ENCODE data around the gene LDLRAD3.

LDLRAD3 gene

DNA sequence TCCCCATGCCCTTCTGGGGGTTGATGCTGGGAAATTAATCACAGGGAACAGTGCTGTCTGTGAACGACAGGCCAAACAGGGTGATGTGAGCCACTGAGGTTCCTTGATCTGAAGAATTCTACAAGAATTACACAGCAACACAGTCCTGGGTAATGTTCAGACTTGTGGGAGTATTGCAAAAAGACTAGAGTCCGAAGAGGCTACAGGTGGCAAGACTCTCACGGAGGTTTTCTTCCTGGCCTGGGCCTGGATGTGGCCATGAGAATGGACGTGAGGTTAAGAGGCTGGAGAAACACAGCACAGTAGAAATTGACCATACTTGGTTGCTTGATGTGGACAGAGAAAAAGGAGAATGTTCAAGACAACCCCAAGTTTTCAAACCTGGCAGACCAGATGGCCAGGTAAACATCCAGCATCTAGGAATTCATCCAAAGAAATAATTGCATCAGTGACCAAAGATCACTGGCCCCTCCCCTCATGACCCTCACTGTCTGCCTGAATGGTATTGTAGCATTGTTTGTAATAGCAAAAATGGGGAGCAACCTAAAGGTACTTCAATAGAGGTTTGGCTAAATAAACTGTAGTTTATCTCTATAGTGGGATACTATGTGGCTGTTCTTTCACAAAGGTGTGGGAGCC is 274.5 kb downstream of the LDLRAD3 start:
- no peak for DNase-seq

DNA sequence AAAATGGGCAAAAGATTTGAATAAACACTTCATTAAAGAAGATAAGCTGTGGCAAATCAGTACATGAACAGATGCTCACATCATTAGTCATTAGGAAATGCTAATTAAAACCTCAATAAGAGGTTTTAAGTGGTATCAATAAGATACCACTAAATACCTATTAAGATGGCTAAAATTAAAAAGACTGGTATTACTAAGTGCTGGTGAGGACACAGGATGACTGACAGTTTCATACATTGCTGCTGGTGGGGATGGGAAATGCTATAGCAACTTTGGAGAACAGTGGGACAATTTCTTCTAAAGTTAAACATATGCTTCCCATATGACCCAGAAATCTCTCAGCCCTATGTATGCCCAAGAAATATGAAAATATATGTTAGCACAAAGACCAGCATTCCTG is 276.1 kb downstream of the LDLRAD3 start:
- no peak for DNase-seq

DNA sequence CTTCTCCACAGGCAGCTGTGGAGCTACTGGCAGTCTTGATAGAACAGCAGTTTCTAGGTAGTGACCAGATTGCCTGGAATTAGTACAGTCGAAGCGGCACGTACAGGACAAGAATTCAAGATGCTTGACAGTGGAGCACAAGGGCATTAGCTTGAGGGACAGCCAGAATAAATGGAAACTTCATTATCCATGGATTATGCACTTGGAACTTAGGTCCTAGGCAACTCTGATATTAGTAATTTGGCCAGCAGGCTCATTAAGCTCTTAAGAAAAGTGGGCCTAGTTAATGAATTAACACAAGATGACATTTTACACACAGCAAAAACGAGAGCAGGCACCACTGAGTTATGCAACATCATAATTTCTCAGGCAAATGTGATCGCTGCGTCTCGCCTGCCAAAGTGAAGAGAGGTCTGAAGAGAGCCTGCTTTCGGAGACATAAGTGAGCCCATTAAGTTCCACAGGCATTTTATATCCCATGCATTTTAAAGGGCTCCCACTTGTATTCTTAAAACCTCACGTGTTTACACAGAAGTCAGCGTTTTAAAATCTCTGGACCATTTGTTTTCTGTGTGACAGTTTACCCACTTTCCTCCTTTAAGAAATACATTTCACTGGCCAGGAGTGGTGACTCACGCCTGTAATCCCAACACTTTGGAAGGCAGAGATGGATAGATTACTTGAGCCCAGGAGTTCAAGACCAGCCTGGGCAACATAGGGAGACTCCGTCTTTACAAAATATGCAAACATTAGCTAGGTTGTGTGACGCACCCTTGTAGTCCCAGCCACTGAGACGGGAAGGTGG is 279.2 kb downstream of the LDLRAD3 start:
- no peak for DNase-seq

GRCh38 chr11:36224209-36224882 is 280.5 kb downstream of the LDLRAD3 start:
- no peak for DNase-seq

DNA sequence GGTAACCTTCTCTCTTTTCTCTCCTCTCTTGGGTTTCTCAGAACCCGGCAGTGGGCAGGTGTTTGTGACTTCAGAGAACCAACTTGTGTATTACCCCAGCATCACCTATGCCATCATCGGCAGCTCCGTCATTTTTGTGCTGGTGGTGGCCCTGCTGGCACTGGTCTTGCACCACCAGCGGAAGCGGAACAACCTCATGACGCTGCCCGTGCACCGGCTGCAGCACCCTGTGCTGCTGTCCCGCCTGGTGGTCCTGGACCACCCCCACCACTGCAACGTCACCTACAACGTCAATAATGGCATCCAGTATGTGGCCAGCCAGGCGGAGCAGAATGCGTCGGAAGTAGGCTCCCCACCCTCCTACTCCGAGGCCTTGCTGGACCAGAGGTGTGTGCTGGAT is 283.2 kb downstream of the LDLRAD3 start:
- DNase-seq = no peak

GRCh38 chr11:36228689-36229088 is 284.8 kb downstream of the LDLRAD3 start:
- DNase-seq = no peak

DNA sequence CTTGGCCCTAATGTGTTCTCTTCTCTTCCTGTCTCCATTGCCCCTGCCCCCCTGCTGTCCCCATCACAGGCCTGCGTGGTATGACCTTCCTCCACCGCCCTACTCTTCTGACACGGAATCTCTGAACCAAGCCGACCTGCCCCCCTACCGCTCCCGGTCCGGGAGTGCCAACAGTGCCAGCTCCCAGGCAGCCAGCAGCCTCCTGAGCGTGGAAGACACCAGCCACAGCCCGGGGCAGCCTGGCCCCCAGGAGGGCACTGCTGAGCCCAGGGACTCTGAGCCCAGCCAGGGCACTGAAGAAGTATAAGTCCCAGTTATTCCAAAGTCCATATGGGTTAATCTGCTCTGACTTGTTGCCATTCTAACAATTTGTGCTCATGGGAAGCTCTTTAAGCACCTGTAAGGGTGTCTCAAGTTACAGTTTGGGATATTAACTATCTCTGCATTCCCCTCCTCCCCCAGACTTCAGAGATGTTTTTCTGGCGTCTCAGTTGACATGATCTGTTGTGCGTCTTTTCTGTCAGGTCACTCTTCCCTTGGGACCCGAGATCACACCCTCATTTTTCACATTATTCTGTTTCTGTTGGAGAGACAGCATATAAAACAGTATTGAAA is 285.3 kb downstream of the LDLRAD3 start:
- DNase-seq = no peak

- DNase-seq = no peak
These were observed 287.2 kb downstream of the LDLRAD3 start for GRCh38 chr11:36230779-36231699.

DNA sequence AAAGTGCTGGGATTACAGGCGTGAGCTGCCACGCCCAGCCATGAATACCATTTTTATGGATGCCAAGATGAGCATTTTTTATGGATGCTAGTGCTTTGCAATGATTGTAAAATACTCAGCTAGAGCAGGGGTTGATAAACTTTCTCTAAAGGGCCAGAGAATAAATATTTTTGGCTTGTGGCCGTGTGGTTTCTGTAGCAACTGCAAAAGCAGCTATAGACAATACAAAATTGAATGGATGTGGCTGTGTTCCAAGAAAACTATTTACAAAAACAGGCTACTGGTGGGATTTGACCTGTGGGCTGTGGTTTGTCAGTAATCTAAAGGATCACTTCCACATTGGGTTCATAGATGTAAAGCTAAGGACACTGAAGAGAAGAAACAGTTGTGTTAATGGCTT is 289.3 kb downstream of the LDLRAD3 start:
- no peak for DNase-seq

DNA sequence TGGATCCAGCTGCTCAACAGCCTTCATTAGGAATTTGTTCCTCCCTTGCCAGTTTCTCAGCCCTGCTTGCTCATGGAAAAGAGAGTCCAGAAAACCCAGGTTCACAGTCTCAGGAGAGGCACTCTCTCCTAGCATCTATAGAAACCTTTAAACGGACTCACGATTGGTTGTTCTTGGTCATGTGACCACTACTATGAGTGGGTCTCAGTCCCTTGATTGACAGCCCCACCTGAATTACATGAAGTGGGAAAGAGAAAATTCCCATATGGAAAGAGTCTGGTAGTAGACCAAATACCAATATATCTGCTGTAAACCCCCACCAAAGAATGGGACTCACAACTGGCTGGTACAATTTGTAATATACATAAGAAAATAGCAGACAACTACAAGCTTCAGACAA is 291.0 kb downstream of the LDLRAD3 start:
- DNase-seq = no peak

- no peak for DNase-seq
These were observed 291.9 kb downstream of the LDLRAD3 start for GRCh38 chr11:36235750-36236149.

DNA sequence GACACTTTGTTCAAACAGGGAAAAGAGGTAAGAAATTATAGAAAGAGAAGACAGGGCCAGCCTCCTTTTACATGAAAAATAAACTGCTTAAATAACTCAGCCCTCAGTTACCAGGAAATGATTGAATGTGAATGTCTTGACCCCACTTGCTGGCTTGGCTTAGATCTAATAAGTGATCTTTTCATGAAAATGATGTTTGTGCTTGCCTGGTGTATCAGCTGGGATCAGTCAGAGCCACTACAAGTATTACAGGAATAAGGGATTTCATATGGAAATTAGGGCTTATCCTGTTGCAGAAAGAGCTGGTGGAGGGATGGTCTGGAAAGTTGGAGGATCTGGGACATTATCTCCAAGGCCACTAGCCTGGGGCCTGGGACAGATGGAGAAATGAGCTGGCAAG is 293.5 kb downstream of the LDLRAD3 start:
- DNase-seq = no peak

GRCh38 chr11:36238036-36238631 is 294.3 kb downstream of the LDLRAD3 start:
- no peak for DNase-seq

DNA sequence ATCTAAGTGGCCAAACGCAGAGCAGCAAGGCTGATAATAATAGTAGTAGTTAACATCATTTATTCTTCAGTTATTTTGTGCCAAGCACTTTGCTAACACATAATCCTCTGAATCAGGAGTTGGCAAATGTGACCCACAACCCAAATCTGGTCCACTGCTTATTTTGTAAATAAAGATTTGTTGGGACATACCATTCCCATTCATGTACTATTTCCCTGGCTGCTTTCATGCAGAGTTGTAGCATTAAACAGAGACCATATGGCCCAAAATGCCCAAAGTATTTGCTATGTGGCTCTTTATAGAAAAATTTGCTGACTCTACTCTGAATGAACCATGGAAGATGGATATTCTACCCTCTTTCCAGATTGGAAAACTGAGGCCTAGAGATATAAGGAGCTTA is 295.0 kb downstream of the LDLRAD3 start:
- DNase-seq = no peak

- no peak for DNase-seq
These were observed 295.8 kb downstream of the LDLRAD3 start for GRCh38 chr11:36239636-36240035.

GRCh38 chr11:36240173-36240572 is 296.3 kb downstream of the LDLRAD3 start:
- no peak for DNase-seq

DNA sequence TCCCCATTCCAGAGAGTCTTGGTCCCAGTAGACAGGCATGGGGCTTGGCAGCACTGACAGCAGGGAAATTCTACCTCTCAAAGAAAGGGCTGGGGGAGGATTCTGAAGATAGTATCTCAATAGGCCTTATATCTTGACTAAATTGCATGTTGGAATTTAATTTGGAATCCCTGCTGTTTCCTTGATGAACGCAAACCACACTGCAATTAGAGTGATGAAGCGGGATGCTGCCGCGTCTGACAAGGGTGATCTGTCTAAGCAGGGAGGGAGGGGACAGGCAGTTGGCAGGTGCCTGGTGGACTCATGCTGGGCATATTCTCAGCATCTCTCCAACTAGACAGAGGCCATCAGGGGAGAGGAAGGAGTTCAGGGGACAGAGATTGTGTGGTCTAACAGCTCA is 296.9 kb downstream of the LDLRAD3 start:
- DNase-seq = no peak

GRCh38 chr11:36241497-36241896 is 297.6 kb downstream of the LDLRAD3 start:
- no peak for DNase-seq

GRCh38 chr11:36243641-36244040 is 299.8 kb downstream of the LDLRAD3 start:
- no peak for DNase-seq

- DNase-seq = no peak
These were observed 303.6 kb downstream of the LDLRAD3 start for GRCh38 chr11:36247493-36247892.

DNA sequence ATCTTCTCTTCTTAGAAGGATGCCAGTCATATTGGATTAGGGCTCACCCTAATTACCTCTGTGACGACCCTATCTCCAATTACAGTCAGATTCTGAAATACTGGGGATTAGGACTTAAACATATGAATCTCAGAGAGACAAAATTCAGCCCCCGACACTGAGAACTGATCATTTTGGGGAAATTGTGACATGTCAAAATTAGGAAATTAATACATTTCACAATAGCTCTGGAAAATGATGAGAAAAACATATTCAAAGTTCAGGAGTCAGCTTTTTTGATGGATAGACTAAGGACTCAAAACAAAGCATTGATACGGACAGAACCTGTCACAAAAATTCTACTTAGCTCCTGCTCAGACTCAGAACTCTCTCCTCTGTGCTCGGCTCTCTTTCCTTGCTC is 304.6 kb downstream of the LDLRAD3 start:
- DNase-seq = no peak

- no peak for DNase-seq
These were observed 305.4 kb downstream of the LDLRAD3 start for GRCh38 chr11:36249246-36249645.

Measured in activated gamma-delta T cell (primary cell).